Endothelial cell of umbilical vein (primary cell): ENCODE results near the gene SPINT2. TPM values are rescaled to one million over a fixed set of nuclear protein-coding genes. Genes with fewer than 3 reads are reported as not detected.

Experiments used
- BruUV-seq: library from RNA; stranded (reverse); fragments of 400-500 nt; replicated peaks from 2 replicates; lab custom pipeline; 2021; lab: Mats Ljungman, UMichigan
- CTCF ChIA-PET: fragments of 300-600, 350-600 bp; sonication (Branson Sonifier 250); formaldehyde crosslinking; loops from one replicate; lab custom pipeline; 2021; ENCODE audit warnings: antibody characterized with exemption, inconsistent platforms; lab: Charles Lee
- POLR2A ChIA-PET: fragments of 300-600, 350-600 bp; sonication (Branson Sonifier 250); formaldehyde crosslinking; loops from one replicate; lab custom pipeline; 2021; ENCODE audit warnings: antibody characterized with exemption, inconsistent platforms; lab: Charles Lee
- DNase-seq: peaks from one replicate; pipeline ENCODE4 v3.0.0-alpha.2; 2011; ENCODE audit warnings: low read depth, low spot score
- FAIRE-seq: peaks from 2 replicates; lab custom pipeline; 2011; peaks lifted over from hg19 to GRCh38; lab: Jason Lieb, UNC
- H2AFZ ChIP-seq: 2 replicates; pipeline ENCODE4 v1.6.0; 2012; ENCODE audit warnings: low read depth, low read length, control low read depth, inconsistent platforms
- H3K27ac ChIP-seq: 2 replicates; pipeline ENCODE4 v1.5.1; 2011; ENCODE audit warnings: low read depth, mild to moderate bottlenecking, control low read depth, low read length, moderate library complexity; ENCODE audit not compliant: insufficient read depth
- H3K27me3 ChIP-seq, 2 experiments: 2 replicates each; pipeline versions ENCODE4 v1.6.0 to v1.6.1; 2011; ENCODE audit warnings: low read length in 2 of 2, mixed read lengths in 1 of 2; ENCODE audit not compliant: control insufficient read depth in 2 of 2, insufficient read depth in 2 of 2
- H3K36me3 ChIP-seq, 2 experiments: 2 replicates in 1 of 2; 3 replicates in 1 of 2; pipeline ENCODE4 v1.5.1; 2011; ENCODE audit warnings: low read length in 2 of 2, mild to moderate bottlenecking in 1 of 2, moderate library complexity in 1 of 2; ENCODE audit not compliant: control insufficient read depth in 2 of 2, insufficient read depth in 2 of 2; ENCODE audit errors: extremely low read depth in 1 of 2
- H3K4me1 ChIP-seq: 3 replicates; pipeline ENCODE4 v1.5.1; 2011; ENCODE audit warnings: mild to moderate bottlenecking, low read length; ENCODE audit not compliant: control insufficient read depth, insufficient read depth; ENCODE audit errors: extremely low read depth
- H3K4me2 ChIP-seq: 2 replicates; pipeline ENCODE4 v1.6.1; 2011; ENCODE audit warnings: low read length, control low read depth, mixed read lengths; ENCODE audit not compliant: insufficient read depth
- H3K4me3 ChIP-seq, 3 experiments: fragments of 200-600 bp in 1 of 3; sonication (generic), shearing (Covaris generic) in 1 of 3; replicated peaks in 1 of 3; 2 replicates each; pipeline ENCODE4 v1.5.1; 2011 to 2016; ENCODE audit warnings: control low read depth in 3 of 3, low read length in 3 of 3, mild to moderate bottlenecking in 2 of 3, inconsistent platforms in 1 of 3, low read depth in 1 of 3, moderate library complexity in 1 of 3; ENCODE audit not compliant: insufficient read depth in 1 of 3
- H3K79me2 ChIP-seq: 2 replicates; pipeline ENCODE4 v1.6.0; 2012; ENCODE audit warnings: low read length, inconsistent platforms; ENCODE audit not compliant: control insufficient read depth, insufficient read depth
- H3K9ac ChIP-seq: replicated peaks from 2 replicates; pipeline ENCODE3; 2011; ENCODE audit warnings: low read length, control low read depth; ENCODE audit not compliant: insufficient read depth; ENCODE audit errors: extremely low read depth
- H3K9me1 ChIP-seq: replicated peaks from 3 replicates; pipeline ENCODE4 v1.6.0; 2011; ENCODE audit warnings: mild to moderate bottlenecking, low read length; ENCODE audit not compliant: control insufficient read depth, insufficient read depth; ENCODE audit errors: extremely low read depth
- H3K9me3 ChIP-seq: replicated peaks from 2 replicates; pipeline ENCODE4 v1.5.1; 2012; ENCODE audit warnings: low read length, inconsistent platforms; ENCODE audit not compliant: control insufficient read depth, insufficient read depth
- H4K20me1 ChIP-seq: replicated peaks from 2 replicates; pipeline ENCODE3; 2011; ENCODE audit warnings: mild to moderate bottlenecking, low read length; ENCODE audit not compliant: control insufficient read depth, insufficient read depth; ENCODE audit errors: extremely low read depth
- EZH2 ChIP-seq: IDR thresholded peaks from 2 replicates; pipeline ENCODE4 v1.6.1; 2012; ENCODE audit warnings: borderline replicate concordance, low read depth, mild to moderate bottlenecking, moderate library complexity, low read length, inconsistent platforms; ENCODE audit not compliant: severe bottlenecking
- FOS ChIP-seq: IDR thresholded peaks from 2 replicates; pipeline ENCODE4 v1.6.1; 2011; ENCODE audit warnings: mild to moderate bottlenecking, low read length, moderate library complexity, borderline replicate concordance; ENCODE audit not compliant: insufficient read depth
- GATA2 ChIP-seq: IDR thresholded peaks from 2 replicates; pipeline ENCODE4 v1.7.0; 2011; ENCODE audit warnings: low read depth, mild to moderate bottlenecking, moderate library complexity, mixed read lengths, low read length; ENCODE audit not compliant: insufficient read length, insufficient read depth
- JUN ChIP-seq: IDR thresholded peaks from 2 replicates; pipeline ENCODE4 v1.6.1; 2011; ENCODE audit warnings: borderline replicate concordance, low read depth; ENCODE audit not compliant: insufficient read length, insufficient read depth
- MYC ChIP-seq: IDR thresholded peaks from one replicate; pipeline ENCODE4 v1.6.1; 2011; ENCODE audit warnings: mild to moderate bottlenecking, low read depth, low read length
- POLR2A ChIP-seq: IDR thresholded peaks from 2 replicates; pipeline ENCODE4 v1.6.1; 2012; ENCODE audit warnings: low read depth, mild to moderate bottlenecking, control low read depth, low read length
- POLR2AphosphoS5 ChIP-seq: IDR thresholded peaks from 2 replicates; pipeline ENCODE4 v1.6.1; 2012; ENCODE audit warnings: low read depth, mild to moderate bottlenecking, control low read depth, low read length, moderate library complexity; ENCODE audit not compliant: insufficient read depth
- dilution Hi-C: fragments of 300-500 bp; cut with MboI; formaldehyde crosslinking; loops from one replicate; pipeline ENCODE4 v1.15.0; 2019; ENCODE audit warnings: low sequenced_read_pairs; ENCODE audit not compliant: extremely low pct_ligation_motif_present
- intact Hi-C: fragments of 100-400 bp; cut with micrococcal nuclease; formaldehyde crosslinking; loops from one replicate; pipeline ENCODE4 v1.10.0; 2022
- polyA plus RNA-seq, 4 experiments: library from polyadenylated mRNA; depleted of rRNA in 3 of 4; stranded (reverse) in 3 of 4; unstranded in 1 of 4; fragments of >200 nt; gene quantifications; 2 replicates each; pipeline versions ENCODE4 v1.2.1 to v1.2.3, GENCODE V29; 2011 to 2012; ENCODE audit warnings: missing spikeins in 1 of 4
- total RNA-seq: library from RNA; stranded (reverse); gene quantifications from 2 replicates; pipeline ENCODE4 v1.2.3, GENCODE V29; 2021
- TF ChIP-seq, protein P1 (sequence below): IDR thresholded peaks from 2 replicates; pipeline ENCODE4 v1.6.1; 2011; ENCODE audit not compliant: insufficient read depth, insufficient read length
- TF ChIP-seq, protein P2 (sequence below), 2 donors: IDR thresholded peaks; 1 replicate in 1 of 2; 2 replicates in 1 of 2; pipeline ENCODE4 v1.5.1; 2011; ENCODE audit warnings: low read length in 2 of 2, mild to moderate bottlenecking in 2 of 2, moderate library complexity in 2 of 2, control low read depth in 1 of 2, inconsistent platforms in 1 of 2, low read depth in 1 of 2; ENCODE audit not compliant: insufficient read depth in 1 of 2; ENCODE audit errors: extremely low read depth in 1 of 2

The SPINT2 gene
- total and polyA plus RNA-seq, 2 donors (not counting 3 experiments of a cell fraction or from before 2014, with no cell fraction given): 28.9 to 46.6 TPM

DNA sequence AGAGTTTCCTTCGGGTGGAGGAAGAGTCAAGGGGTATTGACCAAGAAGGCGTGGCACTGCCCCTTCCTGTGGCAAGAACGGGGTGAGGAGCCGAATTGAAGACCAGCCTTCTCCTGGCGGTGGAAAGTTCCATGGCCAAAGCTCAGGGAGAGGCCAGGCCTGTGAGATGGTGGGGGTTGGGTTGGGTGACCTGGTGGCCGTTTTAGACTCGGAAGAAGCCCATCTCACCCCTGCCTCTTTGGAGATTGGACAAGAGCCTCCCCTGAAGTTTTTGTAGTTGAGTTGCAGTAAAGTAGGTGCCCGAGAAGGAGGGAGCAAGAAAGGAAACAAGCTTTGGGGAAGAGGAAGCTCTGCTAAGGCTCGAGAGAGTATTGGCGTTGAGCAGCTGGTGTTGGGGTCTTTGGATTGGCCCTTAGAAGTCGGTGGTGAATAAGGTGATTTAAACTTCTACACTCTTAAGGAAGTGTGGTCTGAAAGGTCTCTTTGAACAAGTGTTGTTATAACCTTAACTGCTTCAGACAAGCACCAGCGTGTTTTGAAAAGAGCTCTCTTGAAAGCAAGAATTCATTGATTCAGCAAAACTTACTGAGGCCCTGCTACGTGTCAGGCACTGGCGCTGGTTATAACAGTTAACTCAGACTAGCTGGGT, 964 bp downstream of the SPINT2 start:
- no TSS peak for BruUV-seq
- CTCF ChIA-PET: interaction anchor here (0.8 to 1.7 kb wide), 8 partner anchors 9 to 109 kb away, joined by 3 to 14 read pairs (median 4); partner anchors contain the start of genes PPP1R14A and PSMD8
- Histone ChIP-seq H3K4me1 (peaks cover 24% of the 10 kb centered on the region), H3K27me3 (no peaks in the 10 kb centered on the region), H3K9me3 (no peaks in the 10 kb centered on the region), H3K9ac (no peak overlapping the region), H3K36me3 (no peaks in the 10 kb centered on the region), H3K27ac (no peak overlapping the region), H4K20me1 (no peaks in the 10 kb centered on the region), H3K4me2 (no peak overlapping the region), H3K9me1 (no peaks in the 10 kb centered on the region), H3K79me2 (no peaks in the 10 kb centered on the region), H2AFZ (peak overlapping the region; percentile 39), H3K4me3 (peak overlapping the region in 1 of 3 experiments; percentile 47)
- DNase-seq (no peak), FAIRE-seq (peak; percentile 35)
- dilution Hi-C loops: no loop called here
- intact Hi-C loops: loop anchor here (2.0 kb wide), 1 partner anchor 51 kb away; no protein-coding TSS in a partner anchor
- TF ChIP-seq, protein P1, sequence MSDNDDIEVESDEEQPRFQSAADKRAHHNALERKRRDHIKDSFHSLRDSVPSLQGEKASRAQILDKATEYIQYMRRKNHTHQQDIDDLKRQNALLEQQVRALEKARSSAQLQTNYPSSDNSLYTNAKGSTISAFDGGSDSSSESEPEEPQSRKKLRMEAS: no peak
- TF ChIP-seq POLR2A (no peak), POLR2AphosphoS5 (no peak), MYC (no peak), GATA2 (no peak), JUN (no peak), FOS (no peak), EZH2 (no peak)
- TF ChIP-seq, protein P2, sequence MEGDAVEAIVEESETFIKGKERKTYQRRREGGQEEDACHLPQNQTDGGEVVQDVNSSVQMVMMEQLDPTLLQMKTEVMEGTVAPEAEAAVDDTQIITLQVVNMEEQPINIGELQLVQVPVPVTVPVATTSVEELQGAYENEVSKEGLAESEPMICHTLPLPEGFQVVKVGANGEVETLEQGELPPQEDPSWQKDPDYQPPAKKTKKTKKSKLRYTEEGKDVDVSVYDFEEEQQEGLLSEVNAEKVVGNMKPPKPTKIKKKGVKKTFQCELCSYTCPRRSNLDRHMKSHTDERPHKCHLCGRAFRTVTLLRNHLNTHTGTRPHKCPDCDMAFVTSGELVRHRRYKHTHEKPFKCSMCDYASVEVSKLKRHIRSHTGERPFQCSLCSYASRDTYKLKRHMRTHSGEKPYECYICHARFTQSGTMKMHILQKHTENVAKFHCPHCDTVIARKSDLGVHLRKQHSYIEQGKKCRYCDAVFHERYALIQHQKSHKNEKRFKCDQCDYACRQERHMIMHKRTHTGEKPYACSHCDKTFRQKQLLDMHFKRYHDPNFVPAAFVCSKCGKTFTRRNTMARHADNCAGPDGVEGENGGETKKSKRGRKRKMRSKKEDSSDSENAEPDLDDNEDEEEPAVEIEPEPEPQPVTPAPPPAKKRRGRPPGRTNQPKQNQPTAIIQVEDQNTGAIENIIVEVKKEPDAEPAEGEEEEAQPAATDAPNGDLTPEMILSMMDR (IDR thresholded peaks at IDR 0.05; ENCODE audit: extremely low read depth in 1 of 2, insufficient read depth in 1 of 2, low read depth in 1 of 2, low read length in 2 of 2): no peak
- POLR2A ChIA-PET: interaction anchor here (0.6 kb wide), 1 partner anchor 25 kb away, joined by 6 read pairs; no protein-coding TSS in a partner anchor
